GM12892 (cell line): Measurements from ENCODE around the gene TMEM31.

Experiments used
- POLR2A ChIP-seq: IDR thresholded peaks from 2 replicates; pipeline ENCODE4 v1.6.1; 2011; ENCODE audit warnings: low read depth, low read length, control low read depth
- POLR2AphosphoS5 ChIP-seq: IDR thresholded peaks from 2 replicates; pipeline ENCODE4 v1.6.1; 2011; ENCODE audit warnings: low read depth, low read length, control low read depth

GRCh38 chrX:103669745-103670144, 41.0 kb upstream of the TMEM31 start:
- TF ChIP-seq POLR2A, result no peak
- TF ChIP-seq POLR2AphosphoS5, result no peak
